Upper lobe of right lung (tissue), 1 donor: ENCODE results near the gene PCSK5. TPM values are rescaled to one million over a fixed set of nuclear protein-coding genes. Genes with fewer than 3 reads are reported as not detected.

Source experiments
- ATAC-seq: fragments of 200-7000 bp; cut with Tn5 transposase; one replicate; pipeline ENCODE4 v1.9.1; 2020; ENCODE audit warnings: mild to moderate bottlenecking, moderate library complexity
- DNase-seq: peaks from one replicate; pipeline ENCODE4 v3.0.0-alpha.2; 2020
- H3K27ac ChIP-seq: fragments of 200-600 bp; one replicate; pipeline ENCODE4 v1.8.0; 2022
- H3K27me3 ChIP-seq: fragments of 200-600 bp; one replicate; pipeline ENCODE4 v1.8.0; 2022; ENCODE audit warnings: mild to moderate bottlenecking
- H3K36me3 ChIP-seq: fragments of 200-600 bp; one replicate; pipeline ENCODE4 v1.8.0; 2022
- H3K4me1 ChIP-seq: fragments of 200-600 bp; one replicate; pipeline ENCODE4 v1.8.0; 2022
- H3K4me3 ChIP-seq: fragments of 200-600 bp; one replicate; pipeline ENCODE4 v1.8.0; 2022; ENCODE audit warnings: mild to moderate bottlenecking
- H3K9me3 ChIP-seq: fragments of 200-600 bp; one replicate; pipeline ENCODE4 v1.8.0; 2022
- CTCF ChIP-seq: fragments of 200-600 bp; IDR thresholded peaks from one replicate; pipeline ENCODE4 v1.8.0; 2022; ENCODE audit warnings: antibody characterized with exemption
- intact Hi-C: fragments of 100-400 bp; cut with DNase I; formaldehyde crosslinking; loops from one replicate; pipeline ENCODE4 v1.11.0; 2022
- total RNA-seq: library from RNA; stranded (reverse); fragmentation: NEBNext Ultra II Directional; extraction: Animal tissue kit (Norgen Biotek cat#: 25700); gene quantifications from one replicate; pipeline ENCODE4 v1.2.1, GENCODE V29; 2021
- donor health status: DM: no; HTN: yes; CAD: no; lungs with severe emphysema.

Gene PCSK5
- total RNA-seq, 1 donor from 2014 or later = 18.1 TPM

- Histone ChIP-seq H3K27me3 (no peaks in the 10 kb centered on the region), H3K9me3 (no peaks in the 10 kb centered on the region), H3K4me3 (no peak overlapping the region), H3K4me1 (no peaks in the 10 kb centered on the region), H3K27ac (no peak overlapping the region), H3K36me3 (no peaks in the 10 kb centered on the region)
- no peak for DNase-seq
- ATAC-seq = no peak
- intact Hi-C loops = no loop called here
- no peak for TF ChIP-seq CTCF
Measured at GRCh38 chr9:75906531-75906930, 16.1 kb downstream of the PCSK5 start.

GRCh38 chr9:75907329-75907728 lies 16.9 kb downstream of the PCSK5 start:
- intact Hi-C loops = no loop called here
- Histone ChIP-seq H3K9me3 (no peaks in the 10 kb centered on the region), H3K4me1 (no peaks in the 10 kb centered on the region), H3K4me3 (no peak overlapping the region), H3K27ac (no peak overlapping the region), H3K27me3 (no peaks in the 10 kb centered on the region), H3K36me3 (no peaks in the 10 kb centered on the region)
- no peak for TF ChIP-seq CTCF
- DNase-seq (no peak), ATAC-seq (no peak)

GRCh38 chr9:75907923-75908322 lies 17.4 kb downstream of the PCSK5 start:
- H3K36me3 ChIP-seq = no peaks in the 10 kb centered on the region
- H3K9me3 ChIP-seq = no peaks in the 10 kb centered on the region
- intact Hi-C loops = no loop called here
- ATAC-seq (no peak), DNase-seq (no peak)
- no peak overlapping the region for H3K4me3 ChIP-seq
- H3K27ac ChIP-seq = no peak overlapping the region
- TF ChIP-seq CTCF = no peak
- no peaks in the 10 kb centered on the region for H3K27me3 ChIP-seq
- no peaks in the 10 kb centered on the region for H3K4me1 ChIP-seq

- Histone ChIP-seq H3K27ac (no peak overlapping the region), H3K9me3 (no peaks in the 10 kb centered on the region), H3K4me3 (no peak overlapping the region), H3K27me3 (no peaks in the 10 kb centered on the region), H3K4me1 (no peaks in the 10 kb centered on the region), H3K36me3 (no peaks in the 10 kb centered on the region)
- intact Hi-C loops = no loop called here
- ATAC-seq (no peak), DNase-seq (no peak)
- no peak for TF ChIP-seq CTCF
Measured at GRCh38 chr9:75909776-75910175, 19.3 kb downstream of the PCSK5 start.

GRCh38 chr9:75910731-75911130 lies 20.3 kb downstream of the PCSK5 start:
- Histone ChIP-seq H3K27me3 (no peaks in the 10 kb centered on the region), H3K36me3 (no peaks in the 10 kb centered on the region), H3K27ac (no peak overlapping the region), H3K4me1 (no peaks in the 10 kb centered on the region), H3K9me3 (no peaks in the 10 kb centered on the region), H3K4me3 (no peak overlapping the region)
- no peak for TF ChIP-seq CTCF
- ATAC-seq (no peak), DNase-seq (no peak)
- intact Hi-C loops = no loop called here

- Histone ChIP-seq H3K4me1 (no peaks in the 10 kb centered on the region), H3K36me3 (no peaks in the 10 kb centered on the region), H3K27me3 (no peaks in the 10 kb centered on the region), H3K27ac (no peak overlapping the region), H3K4me3 (no peak overlapping the region), H3K9me3 (no peaks in the 10 kb centered on the region)
- no peak for ATAC-seq
- no peak for TF ChIP-seq CTCF
- DNase-seq = no peak
- intact Hi-C loops = no loop called here
Measured at GRCh38 chr9:75911390-75911789, 20.9 kb downstream of the PCSK5 start.
